GM21390 (cell line): ENCODE measurements around the gene LAMTOR5.
"Not testable (repeated sequence)": the region's sequence is repeated elsewhere in the genome, so short reads cannot be mapped to it uniquely, and the experiment has no call there.

Experiments used
- ATAC-seq: cut with Tn5 transposase; IDR thresholded peaks from one replicate; pipeline ENCODE4 v1.9.1; 2021; ENCODE audit not compliant: unreplicated experiment

LAMTOR5 gene

GRCh38 chr1:110407260-110408210, at the start of gene LAMTOR5:
LAMTOR5 (minus strand) TSS chr1:110407694; CDS start chr1:110407620, 74 bp downstream.
- ATAC-seq: peak; percentile 92

- no peak for ATAC-seq
Observed at GRCh38 chr1:110457206-110457605, 49.7 kb upstream of the LAMTOR5 start.

GRCh38 chr1:110455151-110455550, 47.7 kb upstream of the LAMTOR5 start:
- no peak for ATAC-seq

- ATAC-seq: no peak
Observed at GRCh38 chr1:110454328-110454727, 46.8 kb upstream of the LAMTOR5 start.

DNA sequence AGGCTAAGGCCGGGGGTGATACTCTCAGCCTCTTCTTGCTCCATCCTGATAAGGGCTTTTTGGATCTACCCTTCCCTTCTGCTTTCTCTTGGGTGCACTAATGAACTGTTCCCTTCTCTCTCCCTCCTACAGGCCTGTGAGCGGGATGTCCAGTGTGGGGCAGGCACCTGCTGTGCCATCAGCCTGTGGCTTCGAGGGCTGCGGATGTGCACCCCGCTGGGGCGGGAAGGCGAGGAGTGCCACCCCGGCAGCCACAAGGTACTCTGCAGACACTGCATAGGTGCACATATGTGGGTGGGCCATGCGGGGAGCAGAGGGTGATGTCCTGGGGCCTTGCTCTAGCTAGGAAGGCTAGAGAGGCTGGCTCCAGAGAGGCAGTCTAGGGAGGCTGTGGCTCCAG, 46.3 kb upstream of the LAMTOR5 start:
- no peak for ATAC-seq

DNA sequence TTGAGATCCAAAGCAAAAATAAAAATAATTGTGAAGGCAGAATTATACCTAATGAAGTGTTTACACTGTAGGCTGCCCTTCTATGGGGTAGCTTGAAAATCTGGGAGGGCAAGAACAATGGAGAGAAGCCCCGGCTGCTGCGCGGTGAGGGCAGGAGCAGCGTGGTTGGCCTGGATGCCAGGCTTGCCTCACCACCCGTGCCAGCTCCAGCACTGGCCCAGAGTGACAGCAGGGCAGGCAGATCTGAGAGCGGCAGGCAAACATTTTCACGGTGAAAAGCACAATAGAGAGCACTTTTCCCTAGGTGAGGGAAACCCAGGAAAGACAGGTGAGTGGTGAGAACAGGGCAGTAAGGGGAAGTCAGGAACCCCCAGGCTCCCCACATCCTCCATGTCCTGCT, 44.8 kb upstream of the LAMTOR5 start:
- ATAC-seq: no peak

DNA sequence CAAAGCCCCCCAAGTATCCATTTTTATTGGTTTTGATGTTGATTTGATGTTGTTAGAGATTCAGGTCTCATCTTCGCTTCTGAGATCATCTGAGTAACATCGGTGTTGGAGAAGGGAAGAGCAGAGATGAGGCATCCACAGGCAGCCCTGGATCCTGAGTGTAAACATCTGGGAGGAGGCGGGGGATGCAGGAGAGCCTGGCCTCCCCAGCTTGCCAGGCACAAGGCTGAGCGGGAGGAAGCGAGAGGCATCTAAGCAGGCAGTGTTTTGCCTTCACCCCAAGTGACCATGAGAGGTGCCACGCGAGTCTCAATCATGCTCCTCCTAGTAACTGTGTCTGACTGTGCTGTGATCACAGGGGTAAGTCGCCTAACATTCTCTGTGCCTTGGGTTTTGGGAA, 43.4 kb upstream of the LAMTOR5 start, which contains the start of gene PROK1:
Gene PROK1, plus strand, starts transcription at position 221 of the 400 bp plus-strand sequence. Its CDS starts 68 bp downstream, at position 289.
- ATAC-seq: no peak

DNA sequence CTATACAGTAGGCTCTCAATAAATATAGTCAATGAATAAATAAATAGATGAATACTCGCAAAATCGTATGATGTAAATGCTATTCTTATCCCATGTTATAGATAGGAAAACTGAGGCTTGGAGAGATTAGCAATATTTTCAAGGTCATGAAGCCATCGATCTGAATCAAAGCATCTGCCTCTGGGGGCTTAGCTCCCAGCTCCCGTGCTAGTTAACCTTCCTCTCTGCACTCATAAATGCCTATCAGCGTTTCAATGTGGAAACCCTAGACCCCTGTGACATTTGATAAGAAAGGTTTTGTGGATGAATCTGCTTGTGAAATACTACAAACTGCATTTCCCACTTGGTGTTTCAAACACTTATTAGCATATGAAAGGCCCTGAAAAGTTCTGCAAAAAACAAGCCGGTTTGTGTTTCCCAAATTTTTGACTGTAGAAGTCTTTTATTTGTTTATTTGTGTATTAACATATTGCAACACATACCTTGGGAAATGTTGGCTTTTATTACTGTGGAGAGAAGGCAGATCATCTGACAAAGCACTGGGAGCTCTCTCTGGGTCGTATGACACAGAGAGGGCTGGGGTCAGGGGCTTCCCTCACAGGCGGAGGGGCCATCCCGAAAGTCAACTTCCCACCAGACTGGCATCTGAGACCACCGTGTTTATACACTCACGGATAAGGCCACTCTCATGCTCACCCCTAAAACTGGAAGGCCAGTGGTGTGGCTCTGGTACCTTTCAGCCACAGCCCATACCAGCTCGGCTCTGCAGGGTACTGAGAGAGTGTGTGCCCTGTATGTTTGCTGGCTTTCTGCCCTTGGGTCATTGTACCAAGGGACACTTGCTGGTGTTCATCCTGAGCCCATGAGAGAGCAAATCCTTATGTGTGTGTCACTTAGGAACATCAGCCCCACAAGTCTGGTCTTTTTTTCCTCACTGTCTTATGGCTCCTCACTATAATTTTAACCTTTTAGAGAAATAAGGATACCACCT, 42.5 kb upstream of the LAMTOR5 start:
- no peak for ATAC-seq

DNA sequence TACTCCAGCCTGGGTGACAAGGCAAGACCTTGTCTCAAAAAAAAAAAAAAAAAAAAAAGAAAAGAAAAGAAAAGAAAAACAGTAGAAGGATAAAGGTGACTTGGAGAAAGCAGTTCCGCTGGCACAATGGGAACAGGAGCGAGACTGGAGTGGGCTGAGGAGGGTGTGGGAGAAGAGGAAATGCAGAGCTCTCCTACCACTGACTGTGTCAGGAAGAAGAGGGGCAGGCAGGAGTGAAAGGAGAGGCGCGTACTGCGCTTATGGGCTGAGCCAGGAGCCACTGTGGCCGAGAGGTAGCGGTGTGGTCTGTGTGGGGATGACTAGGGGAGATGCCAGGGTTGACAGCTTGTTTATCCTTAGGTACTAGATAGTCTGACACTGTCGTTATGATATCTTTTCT, 37.1 kb upstream of the LAMTOR5 start:
- no peak for ATAC-seq

DNA sequence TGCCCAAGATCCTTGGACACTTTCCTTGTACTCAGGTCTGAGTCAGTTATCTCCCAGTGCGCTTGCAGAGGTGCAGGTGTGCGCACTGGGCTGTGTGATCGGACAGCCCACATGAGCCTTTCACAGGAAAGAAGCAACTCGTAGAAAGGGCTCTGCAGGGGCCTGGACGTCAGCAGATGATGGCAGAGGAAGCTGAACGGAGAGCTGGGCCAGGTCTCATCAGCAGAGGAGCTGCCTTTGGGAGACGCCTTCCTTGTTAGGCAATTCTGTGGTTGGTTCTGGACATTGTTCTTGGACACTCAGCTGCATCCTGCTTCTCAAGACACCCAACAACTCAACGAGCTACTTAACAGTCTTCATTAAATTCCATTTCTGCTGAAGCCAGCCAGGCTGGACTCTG, 36.0 kb upstream of the LAMTOR5 start:
- ATAC-seq: no peak

- no peak for ATAC-seq
Observed at GRCh38 chr1:110441888-110442287, 34.4 kb upstream of the LAMTOR5 start.

- ATAC-seq: no peak
Observed at GRCh38 chr1:110440877-110441276, 33.4 kb upstream of the LAMTOR5 start.

GRCh38 chr1:110439873-110440272, 32.4 kb upstream of the LAMTOR5 start:
- not testable (repeated sequence) for ATAC-seq

DNA sequence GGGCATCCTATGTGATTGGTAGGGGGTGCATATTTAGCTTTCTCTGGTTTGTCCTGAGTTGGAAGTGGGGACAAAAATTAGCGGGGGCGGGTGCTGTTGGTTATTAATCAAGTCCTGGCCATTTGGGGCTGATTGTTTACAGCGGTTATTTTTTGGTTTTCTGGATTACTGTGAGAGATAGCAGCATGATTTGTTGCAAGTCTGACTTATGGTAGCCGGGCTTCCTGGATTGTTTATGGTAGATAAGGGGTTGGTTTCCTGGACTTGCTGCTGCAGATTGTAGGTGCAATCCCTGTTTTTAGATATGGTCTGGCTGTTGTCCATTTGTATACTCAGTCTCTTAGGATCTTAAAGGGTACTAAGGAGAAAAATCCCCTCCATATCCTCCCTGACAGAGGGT, 31.4 kb upstream of the LAMTOR5 start:
- ATAC-seq: no peak

GRCh38 chr1:110437645-110438299, 30.3 kb upstream of the LAMTOR5 start:
- ATAC-seq: not testable (repeated sequence)

DNA sequence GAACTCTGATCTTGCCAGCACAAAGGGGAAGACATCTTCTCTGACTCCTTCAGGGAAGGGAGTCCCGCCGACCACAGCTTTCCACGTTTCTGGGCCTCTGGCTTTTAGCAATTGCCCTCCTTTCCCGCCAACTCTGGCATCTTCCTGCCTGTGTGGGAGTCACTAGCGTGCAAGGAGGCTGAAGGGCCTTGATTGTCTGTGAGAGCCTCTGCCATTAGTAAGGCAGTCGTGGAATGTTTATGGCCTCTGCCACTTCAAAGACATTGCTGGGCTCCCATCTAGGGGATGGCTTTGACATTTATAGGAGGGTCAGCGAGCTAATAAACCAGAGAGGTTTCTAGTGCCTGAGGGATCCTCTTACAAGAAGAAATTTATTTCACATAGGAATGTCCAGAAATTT, 29.1 kb upstream of the LAMTOR5 start:
- ATAC-seq: no peak

DNA sequence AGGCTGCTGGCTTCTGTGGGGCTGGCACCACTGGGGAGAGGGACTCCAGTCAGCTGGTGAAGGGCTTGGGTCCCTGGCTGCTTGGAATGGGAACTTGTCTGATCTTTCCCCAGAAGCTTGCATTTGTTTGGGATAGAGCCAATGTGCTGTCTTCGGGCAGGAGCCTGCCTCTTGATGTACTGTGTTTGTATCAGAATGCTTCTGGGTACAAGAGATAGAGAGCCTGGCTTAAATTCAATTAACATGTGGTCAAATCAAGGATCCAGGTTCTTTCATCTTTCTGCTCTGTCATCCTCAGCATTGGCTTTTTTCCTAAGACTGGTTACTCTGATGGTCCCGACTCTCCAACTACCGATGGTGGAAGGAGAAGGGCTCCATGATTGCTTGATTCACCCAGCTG, 27.5 kb upstream of the LAMTOR5 start:
- no peak for ATAC-seq

- no peak for ATAC-seq
Observed at GRCh38 chr1:110433803-110434202, 26.3 kb upstream of the LAMTOR5 start.

- ATAC-seq: no peak
Observed at GRCh38 chr1:110433213-110433612, 25.7 kb upstream of the LAMTOR5 start.

DNA sequence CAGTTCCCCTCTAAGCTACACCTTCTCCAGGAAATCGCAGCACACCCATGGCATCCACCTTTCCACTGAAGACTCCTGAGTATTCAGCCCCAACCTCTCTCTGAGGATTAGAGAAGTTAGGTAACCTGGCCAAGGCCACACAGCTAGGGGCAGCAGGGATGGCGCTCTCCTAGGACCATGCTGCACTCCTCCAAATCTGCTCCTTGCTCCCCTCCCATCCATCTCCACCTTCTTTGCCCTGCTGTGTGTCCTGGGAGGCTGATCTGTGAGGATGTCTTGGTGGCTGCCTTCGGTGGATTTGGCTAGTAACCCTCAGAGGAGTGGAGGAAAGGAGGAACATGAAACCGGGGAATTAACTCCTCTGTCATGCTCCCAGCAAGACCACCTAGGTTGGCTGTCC, 23.4 kb upstream of the LAMTOR5 start:
- no peak for ATAC-seq

GRCh38 chr1:110430366-110430765, 22.9 kb upstream of the LAMTOR5 start:
- ATAC-seq: no peak
